ENCODE results near the gene AGBL4. TPM values are rescaled to one million over a fixed set of nuclear protein-coding genes. Genes with fewer than 3 reads are reported as not detected.

The AGBL4 gene
- total RNA-seq, 1 experiment from 2014 or later: 0.35 TPM

DNA sequence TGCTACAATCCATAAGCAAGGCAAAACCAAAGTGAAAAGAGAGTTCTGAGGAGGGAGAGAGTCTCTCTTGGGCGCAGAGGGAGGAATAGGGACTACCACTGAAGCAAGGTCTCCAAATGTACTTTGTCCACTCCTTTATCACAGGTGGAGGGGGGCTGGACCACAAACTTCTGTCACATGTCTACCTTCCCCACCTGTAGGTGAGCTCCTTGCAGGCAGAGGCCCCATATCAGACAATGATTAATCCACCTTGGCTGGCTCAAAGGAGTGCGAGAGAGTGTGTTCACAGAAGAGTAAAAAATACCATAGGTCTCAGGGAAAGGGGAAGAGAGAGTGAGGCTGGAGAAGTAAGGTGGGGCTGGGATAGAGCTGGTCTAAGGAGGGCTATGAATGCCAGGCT, 1251.5 kb downstream of the AGBL4 start:
- no peak for DNase-seq (ENCODE audit: low spot score)

DNA sequence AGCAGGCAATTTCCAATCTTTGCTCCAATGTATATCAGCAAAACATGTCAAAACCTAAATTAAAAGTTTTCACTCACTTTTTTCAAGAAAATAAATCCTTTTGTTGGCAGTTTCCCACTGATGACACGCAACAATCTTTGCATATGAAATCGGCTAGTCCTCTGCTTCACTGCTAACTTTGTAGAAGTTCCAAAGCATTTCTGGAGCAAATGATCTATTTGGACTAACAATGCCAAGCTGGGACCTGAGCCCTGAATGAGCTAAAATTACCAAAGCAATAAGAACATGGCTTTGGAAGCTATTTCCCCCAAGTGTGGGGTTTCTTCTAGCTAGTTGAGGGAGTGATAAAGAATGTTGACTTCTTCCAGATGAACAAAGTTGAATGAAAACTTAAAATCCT, 1252.2 kb downstream of the AGBL4 start:
- DNase-seq (ENCODE audit: low spot score): no peak

DNA sequence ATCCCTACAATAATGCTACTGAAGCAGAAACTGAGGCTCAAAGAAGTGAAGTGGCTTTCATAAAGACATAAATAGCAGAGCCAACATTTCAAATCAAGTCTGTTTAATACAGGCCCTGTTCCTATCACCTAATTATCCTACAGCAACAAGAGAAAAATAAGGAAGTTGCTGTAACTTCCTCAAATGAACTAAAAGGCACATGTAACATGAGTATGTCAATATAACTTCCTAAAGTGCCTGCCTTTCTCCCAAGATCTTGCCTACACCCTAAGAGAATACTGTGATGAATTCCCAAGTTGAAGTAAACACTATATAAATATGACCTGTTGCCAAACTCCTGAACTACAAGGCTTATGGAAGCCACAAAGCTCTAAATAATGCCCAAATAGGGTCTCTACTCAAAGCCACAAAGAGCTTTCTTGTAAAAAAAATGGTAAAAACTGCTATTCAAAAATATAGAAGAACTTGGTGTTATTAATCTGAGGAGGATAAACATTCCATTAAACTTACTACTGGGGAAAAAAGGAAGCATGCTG, 1255.7 kb downstream of the AGBL4 start:
- peak; percentile 74 for DNase-seq (ENCODE audit: low spot score)

DNA sequence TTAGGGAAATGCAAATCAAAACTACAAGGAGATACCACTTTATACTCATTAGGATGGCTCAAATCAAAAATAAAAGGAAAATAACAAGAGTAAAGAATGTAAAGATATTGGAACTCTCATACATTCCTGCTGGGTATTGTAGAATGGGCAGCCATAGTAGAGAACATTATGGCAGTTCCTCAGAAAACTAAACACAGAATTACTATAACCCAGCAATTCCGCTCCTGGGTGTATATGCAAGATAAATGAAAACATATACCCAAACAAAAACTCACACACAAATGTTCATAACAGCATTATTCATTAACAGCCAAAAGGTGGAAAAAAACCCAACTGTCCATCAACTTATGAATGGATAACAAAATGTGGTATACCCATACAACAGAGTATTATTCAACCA, 1258.4 kb downstream of the AGBL4 start:
- DNase-seq (ENCODE audit: low spot score): no peak

DNA sequence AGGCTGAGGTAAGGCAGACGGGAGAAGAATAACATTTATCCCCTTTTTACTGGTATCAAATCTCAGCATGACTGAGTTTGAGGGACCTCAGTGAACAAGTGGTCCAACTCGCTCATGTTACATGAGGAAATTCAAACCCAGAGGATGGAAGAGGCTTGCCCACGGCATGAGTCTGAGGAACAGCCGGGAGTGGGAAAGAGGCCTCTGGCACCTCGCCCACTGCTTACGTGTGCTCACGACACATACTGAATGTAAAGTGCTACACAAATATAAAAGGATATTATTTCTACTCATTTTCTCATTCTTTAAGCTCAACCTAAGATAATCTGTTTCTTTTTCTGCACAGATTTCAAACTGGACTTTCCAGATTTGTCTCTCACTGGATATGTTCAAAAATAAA, 1261.8 kb downstream of the AGBL4 start:
- DNase-seq (ENCODE audit: low spot score): no peak

DNA sequence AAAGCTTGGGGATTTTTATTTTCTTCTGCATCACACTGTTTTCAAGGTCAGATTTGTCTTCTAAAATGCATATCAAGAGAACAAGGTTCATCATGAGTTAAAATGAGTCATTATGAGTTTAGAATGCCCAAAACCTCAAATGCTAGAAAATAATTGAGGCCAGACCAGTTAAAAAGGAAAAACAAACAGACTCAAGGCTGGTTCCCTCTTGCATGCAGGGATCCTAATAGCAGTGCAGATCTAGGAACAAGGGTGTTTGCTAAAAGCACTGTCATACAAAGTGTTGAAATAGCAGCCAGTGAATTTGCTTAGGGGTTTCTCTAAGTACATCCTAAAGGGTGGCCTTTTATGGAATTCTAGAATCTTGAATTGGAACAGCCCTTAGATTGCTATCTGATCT, 1262.3 kb downstream of the AGBL4 start:
- peak; percentile 47 for DNase-seq (ENCODE audit: low spot score)

DNA sequence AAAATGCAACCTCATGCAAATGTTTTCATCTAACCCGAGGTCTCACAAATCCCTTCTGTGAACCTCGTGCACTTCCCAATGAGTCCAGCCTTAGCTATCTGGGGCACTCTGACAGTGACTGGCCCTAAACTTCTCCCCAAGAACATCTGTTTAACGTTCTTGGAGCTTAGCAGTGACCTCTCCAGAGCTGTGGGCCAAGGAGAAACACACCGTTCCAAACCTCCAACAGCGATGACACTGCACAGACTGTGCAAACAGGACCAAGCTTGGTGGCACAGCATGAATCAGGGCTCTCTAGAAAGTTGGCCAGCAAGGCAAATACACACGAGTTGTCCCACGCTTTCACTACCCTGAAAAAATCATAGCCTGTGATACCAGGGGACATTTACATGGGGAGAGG, 1262.9 kb downstream of the AGBL4 start:
- no peak for DNase-seq (ENCODE audit: low spot score)

DNA sequence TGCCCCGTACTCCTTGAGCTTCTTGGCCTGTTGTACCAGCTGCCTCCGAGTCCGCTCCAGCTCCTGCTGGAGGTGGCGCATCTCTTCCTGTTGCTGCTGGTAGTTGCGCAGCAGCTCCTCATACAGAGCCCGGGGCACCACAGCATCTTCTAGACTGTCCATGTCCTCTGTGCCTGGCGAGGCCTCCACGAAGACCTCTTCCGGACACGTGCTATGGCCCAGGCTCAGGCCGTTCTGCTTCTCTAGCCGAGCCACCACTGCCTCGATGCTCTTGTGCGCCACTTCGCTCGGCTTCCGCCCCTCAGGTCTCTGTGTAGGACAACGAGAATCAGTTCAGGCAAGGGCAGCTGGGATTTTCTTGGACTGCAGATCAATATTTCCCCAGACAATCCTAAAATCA, 1264.8 kb downstream of the AGBL4 start:
- no peak for DNase-seq (ENCODE audit: low spot score)

DNA sequence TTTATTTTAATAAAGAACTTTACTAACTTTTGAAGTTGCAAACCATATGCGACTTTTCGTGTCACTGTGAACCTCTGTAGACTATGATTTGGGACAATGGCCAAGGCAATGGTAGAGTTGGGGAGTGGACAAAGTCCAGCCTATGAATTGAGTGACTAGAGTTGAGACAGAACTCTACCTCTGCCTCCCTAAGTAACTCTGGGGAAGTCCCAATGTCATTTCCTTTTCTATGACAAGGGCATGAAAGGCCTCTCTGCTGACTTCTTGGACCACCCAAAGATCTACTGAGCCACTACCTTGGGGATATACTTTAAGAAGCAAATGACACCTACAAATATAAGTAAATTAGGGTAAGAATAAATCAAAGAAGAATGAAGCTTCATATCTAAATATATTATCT, 1266.4 kb downstream of the AGBL4 start:
- DNase-seq (ENCODE audit: low spot score): no peak

DNA sequence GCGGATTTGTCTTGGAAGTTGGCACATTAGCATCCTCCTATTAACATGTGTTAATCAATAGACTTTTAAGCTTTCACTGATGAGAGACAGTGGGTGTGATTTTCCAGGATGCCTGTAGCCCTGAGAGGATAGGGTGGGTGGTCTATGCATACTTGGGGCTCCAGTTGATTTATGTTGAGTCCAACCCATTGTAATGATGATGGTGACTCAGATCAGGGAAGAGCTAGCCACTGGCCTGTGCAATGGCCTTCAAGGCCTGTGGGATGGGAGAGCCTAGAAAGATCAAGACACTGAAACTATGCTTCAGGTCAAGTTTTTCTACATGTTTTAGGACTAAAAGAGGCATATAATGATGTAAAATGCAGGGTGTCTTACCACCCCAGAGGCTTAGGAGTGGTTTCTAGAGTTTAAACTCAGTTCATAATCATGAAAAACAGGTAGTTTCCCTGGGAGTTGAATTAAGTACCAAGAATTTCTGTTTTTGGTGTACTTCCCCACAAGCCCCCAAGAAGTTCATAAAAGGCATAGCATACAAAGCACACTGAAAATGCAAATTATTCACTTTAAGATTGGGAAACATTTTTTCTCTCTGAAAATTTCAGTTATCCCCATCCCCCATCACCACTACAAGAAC, 1267.0 kb downstream of the AGBL4 start:
- no peak for DNase-seq (ENCODE audit: low spot score)

DNA sequence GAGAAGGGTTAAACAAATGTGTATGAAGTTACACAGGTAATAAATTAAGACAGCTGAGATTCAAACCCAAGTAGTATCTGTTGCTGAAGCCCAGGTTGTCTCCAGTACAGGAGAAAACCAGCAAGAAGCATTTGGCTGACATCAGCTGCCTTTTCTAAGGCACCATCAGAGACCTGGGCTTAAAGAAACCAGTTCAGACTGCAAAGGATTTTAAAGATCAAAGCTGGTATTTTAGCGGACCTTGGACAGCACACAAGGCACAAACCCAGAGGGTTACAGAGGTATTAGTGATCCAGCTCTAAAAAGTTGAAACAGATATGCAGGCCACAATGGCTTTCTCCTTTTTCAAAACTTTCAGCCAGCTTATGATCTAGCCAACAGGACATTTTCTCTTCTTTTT, 1270.5 kb downstream of the AGBL4 start:
- no peak for DNase-seq (ENCODE audit: low spot score)

DNA sequence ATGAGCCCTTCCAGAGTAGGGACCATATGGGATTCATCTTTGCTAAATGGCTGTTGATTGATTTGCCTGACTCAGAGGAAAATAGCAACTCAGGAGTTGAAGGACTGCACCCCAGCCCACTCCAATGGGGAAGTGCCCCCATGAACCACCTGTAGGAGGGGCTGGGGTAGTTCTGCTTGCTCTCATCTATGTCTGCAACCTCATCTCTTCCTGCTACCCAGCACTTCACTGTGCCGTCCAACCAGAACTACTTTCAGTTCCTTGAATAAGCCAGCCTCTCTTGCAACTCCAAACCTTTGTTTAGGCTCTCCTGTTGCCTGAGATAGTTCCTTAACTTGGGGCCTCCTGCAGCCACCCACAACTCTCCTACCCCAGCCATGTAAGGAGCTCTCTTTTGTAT, 1273.6 kb downstream of the AGBL4 start:
- no peak for DNase-seq (ENCODE audit: low spot score)

DNA sequence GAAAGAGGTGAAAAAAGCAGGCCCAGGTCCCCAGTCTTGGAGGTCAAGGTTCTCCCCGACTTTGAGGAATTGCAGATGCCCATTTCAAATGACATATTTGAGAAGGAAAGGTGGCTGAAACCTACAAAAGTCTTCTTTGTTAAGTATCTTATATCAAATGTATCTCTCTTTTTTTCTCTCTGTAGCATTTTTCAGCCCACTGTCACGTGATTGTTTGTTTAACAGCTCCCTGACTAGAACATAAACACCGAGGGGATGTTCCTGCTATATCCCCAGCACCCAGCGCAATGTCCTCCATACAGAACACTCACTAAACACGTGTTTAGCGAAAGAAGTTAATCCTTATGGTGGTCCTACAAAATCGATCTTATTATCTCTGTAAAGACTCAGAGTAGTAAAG, 1274.7 kb downstream of the AGBL4 start:
- DNase-seq (ENCODE audit: low spot score): no peak

DNA sequence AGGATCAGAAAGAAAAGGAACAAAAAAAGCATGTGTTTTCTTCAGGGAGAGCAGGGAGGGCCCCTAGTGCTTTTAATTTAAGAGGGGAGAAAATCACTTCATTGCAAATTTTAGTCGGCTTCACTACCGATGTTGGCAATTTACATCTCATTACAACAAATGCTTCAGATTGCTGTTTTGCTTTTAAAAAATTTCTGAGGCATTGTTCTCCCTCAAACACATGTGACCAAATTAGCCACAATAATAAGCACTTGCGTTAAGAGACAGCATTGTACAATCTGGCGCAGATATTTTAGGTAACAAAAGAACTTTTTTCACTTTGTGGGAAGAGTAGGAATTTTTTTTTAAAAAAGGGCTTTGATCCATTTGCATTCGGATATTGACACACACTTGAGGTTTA, 1276.8 kb downstream of the AGBL4 start:
- no peak for DNase-seq (ENCODE audit: low spot score)

DNA sequence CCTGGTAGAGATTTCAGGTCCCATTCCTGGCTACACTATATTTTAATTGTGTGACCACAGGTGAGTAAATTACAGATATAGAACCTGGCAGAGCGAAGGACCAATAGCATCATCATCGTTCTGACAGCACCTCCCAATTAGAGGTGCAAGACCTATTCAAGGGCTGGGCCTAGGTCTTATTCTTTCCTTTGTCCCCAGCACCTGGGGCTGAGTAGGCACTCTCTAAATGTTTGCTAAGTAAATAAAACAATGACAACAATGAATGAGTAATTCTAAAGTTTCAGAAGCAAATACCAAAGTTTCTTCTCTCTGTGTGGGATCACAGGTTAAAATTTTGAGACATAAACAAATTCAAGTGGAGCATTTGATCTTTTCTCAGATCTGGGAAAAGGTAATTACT, 1279.7 kb downstream of the AGBL4 start:
- DNase-seq (ENCODE audit: low spot score): no peak

DNA sequence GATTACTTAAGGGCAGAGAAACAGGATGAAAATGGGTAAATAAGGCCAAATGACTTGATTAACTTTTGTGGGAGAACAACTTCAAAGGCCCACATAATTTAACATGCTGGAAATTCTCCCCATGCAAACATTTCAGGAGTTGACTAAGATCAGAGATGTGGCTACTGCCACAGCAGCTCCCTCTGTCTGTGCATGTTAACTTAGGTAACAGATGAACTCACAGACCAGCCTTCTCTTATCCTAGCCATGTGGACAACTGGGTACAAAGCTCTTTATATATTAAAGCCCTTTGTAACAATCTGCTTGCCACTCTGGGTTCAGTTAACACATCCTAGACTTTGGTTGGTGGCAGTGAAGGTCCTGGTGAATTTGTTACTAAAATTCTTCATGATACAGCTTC, 1280.3 kb downstream of the AGBL4 start:
- no peak for DNase-seq (ENCODE audit: low spot score)

DNA sequence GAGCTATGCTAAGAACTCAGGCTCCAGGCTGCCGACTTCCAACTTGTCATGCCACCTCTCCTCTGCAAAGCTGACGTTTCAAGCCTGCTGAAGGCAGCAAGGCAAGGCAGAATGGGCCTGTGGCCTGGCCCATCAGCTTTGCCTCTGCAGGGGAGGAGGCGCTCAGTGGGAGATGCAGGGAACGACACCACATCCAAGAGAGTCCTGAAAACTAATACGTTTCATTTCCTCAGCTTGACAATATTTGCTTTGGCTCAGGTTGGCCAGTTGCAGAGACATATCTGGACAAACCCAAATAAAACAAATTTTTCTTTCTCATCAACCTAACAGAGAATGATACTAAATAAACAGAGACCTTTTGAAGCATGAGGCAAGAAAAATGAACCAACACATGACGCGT, 1282.4 kb downstream of the AGBL4 start:
- no peak for DNase-seq (ENCODE audit: low spot score)

DNA sequence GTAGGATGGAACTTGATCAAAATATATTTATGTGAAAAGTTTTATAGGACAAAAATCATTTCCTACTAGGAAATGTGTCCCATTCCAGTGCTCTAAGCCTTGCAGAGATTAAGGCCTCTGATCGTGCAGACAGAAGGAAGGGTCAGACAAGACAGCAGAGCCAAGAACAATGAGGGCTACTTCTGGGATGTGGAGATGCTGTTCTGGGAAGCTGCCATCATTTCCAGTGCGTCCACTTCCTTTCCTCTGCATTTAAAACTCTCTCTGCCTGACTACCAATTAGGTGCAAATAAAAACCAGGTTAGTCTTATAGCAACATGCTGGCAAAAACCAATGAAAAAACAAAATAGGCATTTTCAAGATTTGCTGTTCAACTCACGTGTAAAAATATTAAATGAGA, 1283.1 kb downstream of the AGBL4 start:
- DNase-seq (ENCODE audit: low spot score): no peak

DNA sequence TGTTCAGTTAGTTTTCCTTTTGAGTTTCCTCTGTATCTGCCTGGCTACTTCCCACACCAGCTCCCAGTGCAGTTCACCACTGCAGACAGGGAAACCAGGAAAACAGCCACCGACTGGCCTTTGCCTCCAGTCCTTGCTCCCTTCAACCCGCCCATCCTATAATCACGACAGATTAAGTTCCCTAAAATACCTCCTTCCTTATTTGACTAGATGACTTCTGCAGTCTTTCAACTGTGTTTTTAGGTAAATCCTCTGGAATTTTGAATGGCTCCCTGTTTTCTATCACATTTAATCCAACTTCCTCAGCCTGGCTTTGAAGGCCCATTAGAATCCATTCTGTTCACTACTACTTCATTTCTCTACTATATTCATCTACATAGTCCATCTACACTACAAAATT, 1284.7 kb downstream of the AGBL4 start:
- no peak for DNase-seq (ENCODE audit: low spot score)

DNA sequence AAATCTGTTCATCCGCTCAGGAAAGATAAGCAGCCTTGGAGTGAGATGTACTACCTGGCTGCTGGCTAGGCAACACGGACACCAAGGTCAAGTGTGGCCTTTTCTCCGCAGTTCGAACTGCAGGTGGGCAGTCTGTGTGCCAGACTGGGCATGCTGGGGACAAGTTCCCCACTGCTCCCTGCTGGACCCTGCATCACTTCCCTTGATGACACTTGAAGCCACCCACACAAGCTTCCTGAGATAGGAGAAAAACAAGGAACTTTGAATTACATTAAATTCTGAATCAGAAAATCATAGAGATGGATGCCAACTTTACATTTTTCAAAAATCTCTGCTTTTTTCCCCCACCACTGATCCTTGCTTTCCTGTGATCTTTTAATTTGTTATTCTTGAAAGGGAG, 1285.4 kb downstream of the AGBL4 start:
- DNase-seq (ENCODE audit: low spot score): no peak

DNA sequence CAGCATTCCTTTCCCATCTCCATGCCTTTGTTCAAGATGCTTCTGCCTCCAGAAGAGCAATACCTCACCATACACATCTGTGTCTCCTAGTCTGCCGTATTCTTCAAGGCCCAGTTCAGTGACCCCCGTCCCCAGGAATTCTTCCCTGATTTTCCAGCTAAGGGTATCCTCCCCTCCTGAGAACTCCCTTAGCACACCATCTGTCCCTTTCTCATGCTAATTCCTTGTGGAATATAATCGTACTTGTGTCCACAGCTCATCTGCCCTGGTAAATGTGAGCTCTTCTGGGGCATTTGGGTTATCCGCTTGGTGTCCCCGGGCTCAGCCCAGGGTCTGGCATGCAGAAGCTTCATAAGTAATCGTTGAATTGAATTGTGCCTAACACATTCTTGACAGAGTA, 1288.0 kb downstream of the AGBL4 start:
- no peak for DNase-seq (ENCODE audit: low spot score)

DNA sequence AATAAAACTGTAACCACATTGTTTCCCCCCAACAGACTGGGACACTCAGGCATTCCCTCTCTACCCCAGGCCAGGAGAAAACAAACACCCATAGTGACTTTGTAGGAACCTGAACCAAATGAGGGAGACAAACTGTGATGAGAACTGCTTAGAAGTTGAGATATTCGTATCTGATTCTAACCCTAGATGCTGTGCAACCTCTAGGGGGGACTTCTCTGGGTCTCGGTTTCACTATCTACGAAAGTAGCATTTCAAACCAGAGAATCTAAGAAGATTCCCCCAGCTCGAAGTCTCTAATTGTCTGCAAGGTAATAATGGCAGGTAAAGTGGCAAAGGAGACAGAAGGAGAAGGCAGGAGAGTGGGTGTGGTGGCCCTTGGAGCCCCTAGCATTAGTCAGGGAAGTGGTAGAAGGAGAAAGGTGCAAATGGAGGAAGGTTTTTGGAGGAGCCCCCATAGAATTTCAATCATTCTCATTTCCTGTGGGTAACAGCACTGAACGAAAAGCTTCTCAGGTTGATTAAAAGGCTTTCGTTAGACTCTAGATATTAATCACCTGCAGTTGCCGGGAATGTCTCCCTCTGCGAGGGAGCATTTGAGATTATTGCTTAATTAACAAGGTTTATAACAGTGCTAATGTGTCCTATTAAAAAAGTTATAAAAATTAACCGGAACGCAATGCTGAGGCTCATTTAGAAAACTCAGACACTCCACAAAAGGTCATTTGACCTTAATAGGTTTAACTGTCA, 1293.4 kb downstream of the AGBL4 start:
- no peak for DNase-seq (ENCODE audit: low spot score)

DNA sequence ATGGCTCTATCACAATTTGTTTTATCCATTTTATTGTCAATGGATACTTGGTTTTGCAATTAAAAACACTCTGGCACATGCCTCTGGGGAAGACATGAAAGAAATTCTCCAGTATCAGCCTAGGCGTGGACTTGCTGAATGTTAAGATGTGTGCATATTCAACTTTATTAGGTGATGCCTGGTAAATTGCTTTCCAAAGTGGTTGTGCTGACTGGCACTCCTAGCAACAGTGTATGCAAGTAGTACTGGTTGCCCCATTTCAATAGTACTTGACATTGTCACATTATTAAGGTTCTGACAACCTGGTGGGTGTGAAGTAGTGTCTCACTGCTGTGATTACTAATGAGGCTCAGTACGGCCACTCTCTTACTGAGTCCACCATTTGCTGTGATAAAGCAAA, 1295.2 kb downstream of the AGBL4 start:
- DNase-seq (ENCODE audit: low spot score): no peak

Measured in H4 (cell line).